ENCODE measurements around the gene FYN. TPM values are rescaled to one million over a fixed set of nuclear protein-coding genes. Genes with fewer than 3 reads are reported as not detected.

FYN gene
- total and polyA plus RNA-seq, 10 of the 15 experiments (the other 5 are each of a cell fraction or from before 2014, with no cell fraction given) = 51.4 to 247 (median 138) TPM

GRCh38 chr6:111713236-111713635, 160.0 kb downstream of the FYN start (continued):
- TF ChIP-seq REST (IDR thresholded peaks at IDR 0.05; ENCODE audit: low read depth, low read length) (no peak), PAX8 (IDR thresholded peaks at IDR 0.05) (no peak), EGR1 (IDR thresholded peaks at IDR 0.05; ENCODE audit: borderline replicate concordance in 1 of 2, low read depth in 2 of 2, low read length in 2 of 2) (no peak), ATF2 (IDR thresholded peaks at IDR 0.05; ENCODE audit: low read length) (no peak), PAX5 (IDR thresholded peaks at IDR 0.05; ENCODE audit: borderline replicate concordance, low read depth, low read length) (no peak), RFX5 (IDR thresholded peaks at IDR 0.05; ENCODE audit: low read depth, low read length) (no peak), HDAC6 (IDR thresholded peaks at IDR 0.05; ENCODE audit: unreplicated experiment) (no peak), RB1 (IDR thresholded peaks at IDR 0.05; ENCODE audit: borderline replicate concordance) (no peak), NBN (IDR thresholded peaks at IDR 0.05) (no peak)
